ENCODE measurements around the gene MTG2. TPM values are rescaled to one million over a fixed set of nuclear protein-coding genes. Genes with fewer than 3 reads are reported as not detected.

The MTG2 gene
- total RNA-seq, 1 experiment from 2014 or later, result 33.9 TPM

DNA sequence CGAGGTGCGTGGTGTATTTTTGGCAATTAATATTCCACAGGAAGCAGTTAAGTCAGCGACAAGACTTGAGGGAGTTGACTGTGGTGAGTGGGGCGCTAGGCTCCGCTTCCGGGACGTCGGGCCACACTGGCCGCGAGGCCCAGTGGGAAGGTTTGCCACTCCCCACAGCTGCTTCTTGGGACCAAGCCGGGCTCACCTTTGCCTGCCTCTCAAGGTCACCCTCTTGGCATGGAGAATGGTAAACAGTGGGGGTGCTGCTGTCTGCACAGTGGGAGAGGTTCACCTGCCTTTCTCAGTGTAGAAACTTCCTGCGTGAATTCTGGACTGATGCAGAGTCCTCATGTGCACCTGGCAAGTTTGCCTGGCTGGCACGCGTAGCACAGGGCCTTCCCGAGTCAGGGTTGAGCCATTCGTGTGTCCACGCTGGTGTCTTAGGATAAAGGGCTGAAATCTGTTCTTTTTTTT, 61.8 kb downstream of the MTG2 start:
- ChIA-PET CTCF (no interaction called here), POLR2A (ENCODE audit: unreplicated experiment) (no interaction called here)
- Histone ChIP-seq H3K27me3 (ENCODE audit: low read length) (no peaks in the 10 kb centered on the region), H3K9ac (ENCODE audit: low read length) (no peak overlapping the region), H3K36me3 (ENCODE audit: low read depth, low read length) (0 out of 2 replicates have a peak, but pooled peaks cover 8% of the 10 kb centered on the region), H3K9me2 (replicated peaks; ENCODE audit: low read length) (no peaks in the 10 kb centered on the region), H3K4me1 (ENCODE audit: insufficient read depth, low read length) (peaks cover 18% of the 10 kb centered on the region), H3K9me3 (ENCODE audit: low read length) (no peaks in the 10 kb centered on the region), H3K4me3 (ENCODE audit: low read length) (no peak overlapping the region), H3K27ac (ENCODE audit: low read length) (no peak overlapping the region), H2AFZ (ENCODE audit: low read length) (no peak overlapping the region), H3K79me2 (ENCODE audit: low read length) (peaks cover 90% of the 10 kb centered on the region), H3F3A (ENCODE audit: low read length, unreplicated experiment) (no peaks in the 10 kb centered on the region), H4K20me1 (ENCODE audit: low read length) (peaks cover 34% of the 10 kb centered on the region; the same call in 1 of the 2 replicates), H3K4me2 (ENCODE audit: low read length) (no peak overlapping the region)
- no peak for TF ChIP-seq EZH2 (IDR thresholded peaks at IDR 0.05; ENCODE audit: low read length, unreplicated experiment)
- no peak for TF ChIP-seq EZH2phosphoT487 (IDR thresholded peaks at IDR 0.05; ENCODE audit: borderline replicate concordance, low read length)
- no peak for TF ChIP-seq CTCF (conservative IDR thresholded peaks at IDR 0.05; ENCODE audit: low read depth, low read length)
- no peak for ATAC-seq
- BruUV-seq (replicated peaks), result no TSS peak
- DNase-seq, result no peak
- intact Hi-C loops (cut with micrococcal nuclease), result no loop called here

DNA sequence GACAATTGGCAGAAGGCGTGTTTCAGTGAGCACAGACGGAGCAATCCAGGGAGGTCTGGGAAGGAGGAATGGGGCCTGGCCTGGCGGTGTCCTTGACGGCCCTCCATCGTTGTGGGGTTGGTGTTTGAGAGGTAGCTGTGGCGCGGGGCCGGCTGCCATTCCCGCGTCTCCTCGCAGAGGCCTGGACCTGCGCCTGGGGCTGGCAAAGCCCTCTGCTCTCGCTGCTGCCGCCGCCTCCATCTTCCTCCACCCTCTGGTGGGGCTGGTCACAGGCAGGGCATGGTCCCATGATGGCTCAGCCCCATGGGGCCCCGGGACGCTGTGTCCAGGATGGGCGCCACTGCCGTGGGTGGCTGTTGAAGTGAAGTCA, 63.1 kb downstream of the MTG2 start:
- POLR2A ChIA-PET (ENCODE audit: unreplicated experiment), result no interaction called here
- Histone ChIP-seq H3K4me1 (ENCODE audit: insufficient read depth, low read length) (peaks cover 6% of the 10 kb centered on the region; the same call in 1 of the 2 replicates), H4K20me1 (ENCODE audit: low read length) (peaks cover 26% of the 10 kb centered on the region; the same call in 1 of the 2 replicates), H3K4me2 (ENCODE audit: low read length) (no peak overlapping the region), H3K36me3 (ENCODE audit: low read depth, low read length) (0 out of 2 replicates have a peak, but pooled peaks cover 8% of the 10 kb centered on the region), H3K79me2 (ENCODE audit: low read length) (peaks cover 90% of the 10 kb centered on the region), H3F3A (ENCODE audit: low read length, unreplicated experiment) (no peaks in the 10 kb centered on the region), H3K27ac (ENCODE audit: low read length) (no peak overlapping the region), H3K27me3 (ENCODE audit: low read length) (no peaks in the 10 kb centered on the region), H3K9ac (ENCODE audit: low read length) (no peak overlapping the region), H2AFZ (ENCODE audit: low read length) (no peak overlapping the region), H3K4me3 (ENCODE audit: low read length) (no peak overlapping the region), H3K9me3 (ENCODE audit: low read length) (no peaks in the 10 kb centered on the region), H3K9me2 (replicated peaks; ENCODE audit: low read length) (no peaks in the 10 kb centered on the region)
- CTCF ChIA-PET, result no interaction called here
- intact Hi-C loops (cut with micrococcal nuclease), result no loop called here
- DNase-seq (no peak), ATAC-seq (no peak)
- TF ChIP-seq EZH2phosphoT487 (IDR thresholded peaks at IDR 0.05; ENCODE audit: borderline replicate concordance, low read length), result no peak
- no peak for TF ChIP-seq EZH2 (IDR thresholded peaks at IDR 0.05; ENCODE audit: low read length, unreplicated experiment)
- TF ChIP-seq CTCF (conservative IDR thresholded peaks at IDR 0.05; ENCODE audit: low read depth, low read length), result no peak
- no TSS peak for BruUV-seq (replicated peaks)

GRCh38 chr20:62246431-62246830, 63.6 kb downstream of the MTG2 start:
- H3F3A ChIP-seq (ENCODE audit: low read length, unreplicated experiment), result no peaks in the 10 kb centered on the region
- DNase-seq (no peak), ATAC-seq (no peak)
- ChIA-PET CTCF (no interaction called here), POLR2A (ENCODE audit: unreplicated experiment) (no interaction called here)
- no peaks in the 10 kb centered on the region for H3K9me3 ChIP-seq (ENCODE audit: low read length)
- H3K4me1 ChIP-seq (ENCODE audit: insufficient read depth, low read length), result peaks cover 4% of the 10 kb centered on the region; the same call in 1 of the 2 replicates
- H2AFZ ChIP-seq (ENCODE audit: low read length), result no peak overlapping the region
- H3K9ac ChIP-seq (ENCODE audit: low read length), result no peak overlapping the region
- H3K4me3 ChIP-seq (ENCODE audit: low read length), result no peak overlapping the region
- TF ChIP-seq CTCF (conservative IDR thresholded peaks at IDR 0.05; ENCODE audit: low read depth, low read length) (no peak), EZH2 (IDR thresholded peaks at IDR 0.05; ENCODE audit: low read length, unreplicated experiment) (no peak), EZH2phosphoT487 (IDR thresholded peaks at IDR 0.05; ENCODE audit: borderline replicate concordance, low read length) (no peak)
- H4K20me1 ChIP-seq (ENCODE audit: low read length), result peaks cover 21% of the 10 kb centered on the region; the same call in 1 of the 2 replicates
- no TSS peak for BruUV-seq (replicated peaks)
- 0 out of 2 replicates have a peak, but pooled peaks cover 8% of the 10 kb centered on the region for H3K36me3 ChIP-seq (ENCODE audit: low read depth, low read length)
- intact Hi-C loops (cut with micrococcal nuclease), result no loop called here
- no peaks in the 10 kb centered on the region for H3K27me3 ChIP-seq (ENCODE audit: low read length)
- no peak overlapping the region for H3K4me2 ChIP-seq (ENCODE audit: low read length)
- no peak overlapping the region for H3K27ac ChIP-seq (ENCODE audit: low read length)
- H3K79me2 ChIP-seq (ENCODE audit: low read length), result peaks cover 89% of the 10 kb centered on the region
- no peaks in the 10 kb centered on the region for H3K9me2 ChIP-seq (replicated peaks; ENCODE audit: low read length)

Data from PC-3 (cell line).